Measurements from ENCODE around the gene CDK16. TPM values are rescaled to one million over a fixed set of nuclear protein-coding genes. Genes with fewer than 3 reads are reported as not detected.

CDK16 gene
- total RNA-seq, 1 donor = 91.6 TPM

- no peak overlapping the region for H3K4me3 ChIP-seq (ENCODE audit: low read depth, low read length)
- DNase-seq (ENCODE audit: low read depth) = no peak
- TF ChIP-seq, protein P1, sequence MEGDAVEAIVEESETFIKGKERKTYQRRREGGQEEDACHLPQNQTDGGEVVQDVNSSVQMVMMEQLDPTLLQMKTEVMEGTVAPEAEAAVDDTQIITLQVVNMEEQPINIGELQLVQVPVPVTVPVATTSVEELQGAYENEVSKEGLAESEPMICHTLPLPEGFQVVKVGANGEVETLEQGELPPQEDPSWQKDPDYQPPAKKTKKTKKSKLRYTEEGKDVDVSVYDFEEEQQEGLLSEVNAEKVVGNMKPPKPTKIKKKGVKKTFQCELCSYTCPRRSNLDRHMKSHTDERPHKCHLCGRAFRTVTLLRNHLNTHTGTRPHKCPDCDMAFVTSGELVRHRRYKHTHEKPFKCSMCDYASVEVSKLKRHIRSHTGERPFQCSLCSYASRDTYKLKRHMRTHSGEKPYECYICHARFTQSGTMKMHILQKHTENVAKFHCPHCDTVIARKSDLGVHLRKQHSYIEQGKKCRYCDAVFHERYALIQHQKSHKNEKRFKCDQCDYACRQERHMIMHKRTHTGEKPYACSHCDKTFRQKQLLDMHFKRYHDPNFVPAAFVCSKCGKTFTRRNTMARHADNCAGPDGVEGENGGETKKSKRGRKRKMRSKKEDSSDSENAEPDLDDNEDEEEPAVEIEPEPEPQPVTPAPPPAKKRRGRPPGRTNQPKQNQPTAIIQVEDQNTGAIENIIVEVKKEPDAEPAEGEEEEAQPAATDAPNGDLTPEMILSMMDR (IDR thresholded peaks at IDR 0.05; ENCODE audit: insufficient read depth, low read length) = no peak
Observed at GRCh38 chrX:47204970-47205369, 13.5 kb upstream of the CDK16 start.

DNA sequence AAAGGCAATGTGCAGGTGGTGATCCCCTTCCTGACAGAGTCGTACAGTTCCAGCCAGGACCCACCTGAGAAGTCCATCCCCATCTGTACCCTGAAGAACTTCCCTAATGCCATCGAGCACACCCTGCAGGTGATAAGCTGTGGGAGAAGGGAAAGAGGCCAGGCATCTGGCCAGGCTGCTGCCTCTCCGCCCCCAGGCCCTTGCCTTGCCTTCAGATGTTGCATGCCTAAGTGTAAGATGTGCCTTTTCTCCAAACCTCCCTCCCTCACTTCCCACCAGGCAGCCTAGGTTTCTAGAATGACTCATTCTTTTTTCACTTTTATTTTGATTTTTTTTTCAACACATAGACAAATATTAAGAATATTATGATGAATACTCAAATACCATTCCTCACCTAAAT, 12.2 kb upstream of the CDK16 start:
- H3K4me3 ChIP-seq (ENCODE audit: low read depth, low read length) = no peak overlapping the region
- DNase-seq (ENCODE audit: low read depth) = no peak
- TF ChIP-seq, protein P1 (IDR thresholded peaks at IDR 0.05; ENCODE audit: insufficient read depth, low read length) = no peak

GRCh38 chrX:47208108-47208507, 10.4 kb upstream of the CDK16 start:
- TF ChIP-seq, protein P1 (IDR thresholded peaks at IDR 0.05; ENCODE audit: insufficient read depth, low read length) = no peak
- H3K4me3 ChIP-seq (ENCODE audit: low read depth, low read length) = no peak overlapping the region
- DNase-seq (ENCODE audit: low read depth) = no peak

- TF ChIP-seq, protein P1 (IDR thresholded peaks at IDR 0.05; ENCODE audit: insufficient read depth, low read length) = no peak
- no peak overlapping the region for H3K4me3 ChIP-seq (ENCODE audit: low read depth, low read length)
- no peak for DNase-seq (ENCODE audit: low read depth)
Observed at GRCh38 chrX:47209508-47210238, 8.8 kb upstream of the CDK16 start.

DNA sequence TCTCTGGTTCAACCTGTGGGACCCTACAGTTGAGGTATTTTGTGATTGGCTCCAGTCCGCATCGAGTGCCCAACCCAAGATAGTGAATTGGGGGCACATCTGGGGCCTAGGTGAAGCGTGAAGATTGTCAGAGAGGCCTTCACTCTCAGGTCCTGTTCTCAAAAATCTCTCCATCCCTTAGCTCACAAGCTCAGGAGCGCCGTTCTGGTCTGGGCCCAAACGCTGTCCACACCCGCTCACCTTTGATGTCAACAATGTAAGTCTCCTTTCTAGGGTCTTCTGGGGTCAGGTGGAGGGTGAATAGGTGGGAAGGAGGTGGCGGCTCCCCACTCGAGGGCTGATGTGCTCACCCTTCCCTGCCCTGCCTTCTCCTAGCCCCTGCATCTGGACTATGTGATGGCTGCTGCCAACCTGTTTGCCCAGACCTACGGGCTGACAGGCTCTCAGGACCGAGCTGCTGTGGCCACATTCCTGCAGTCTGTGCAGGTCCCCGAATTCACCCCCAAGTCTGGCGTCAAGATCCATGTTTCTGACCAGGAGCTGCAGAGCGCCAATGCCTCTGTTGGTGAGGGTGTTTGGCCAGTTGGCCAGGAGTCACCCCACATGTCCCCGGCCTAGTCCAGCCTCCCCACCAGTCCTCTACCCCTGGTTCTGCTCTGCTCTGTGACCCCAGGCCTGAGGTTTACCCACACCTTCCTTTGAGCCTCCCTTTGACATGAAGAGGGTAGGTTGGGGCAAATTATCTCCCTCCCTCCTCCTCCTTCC, 7.6 kb upstream of the CDK16 start:
- no peak for DNase-seq (ENCODE audit: low read depth)
- H3K4me3 ChIP-seq (ENCODE audit: low read depth, low read length) = no peak overlapping the region
- TF ChIP-seq, protein P1 (IDR thresholded peaks at IDR 0.05; ENCODE audit: insufficient read depth, low read length) = no peak

DNA sequence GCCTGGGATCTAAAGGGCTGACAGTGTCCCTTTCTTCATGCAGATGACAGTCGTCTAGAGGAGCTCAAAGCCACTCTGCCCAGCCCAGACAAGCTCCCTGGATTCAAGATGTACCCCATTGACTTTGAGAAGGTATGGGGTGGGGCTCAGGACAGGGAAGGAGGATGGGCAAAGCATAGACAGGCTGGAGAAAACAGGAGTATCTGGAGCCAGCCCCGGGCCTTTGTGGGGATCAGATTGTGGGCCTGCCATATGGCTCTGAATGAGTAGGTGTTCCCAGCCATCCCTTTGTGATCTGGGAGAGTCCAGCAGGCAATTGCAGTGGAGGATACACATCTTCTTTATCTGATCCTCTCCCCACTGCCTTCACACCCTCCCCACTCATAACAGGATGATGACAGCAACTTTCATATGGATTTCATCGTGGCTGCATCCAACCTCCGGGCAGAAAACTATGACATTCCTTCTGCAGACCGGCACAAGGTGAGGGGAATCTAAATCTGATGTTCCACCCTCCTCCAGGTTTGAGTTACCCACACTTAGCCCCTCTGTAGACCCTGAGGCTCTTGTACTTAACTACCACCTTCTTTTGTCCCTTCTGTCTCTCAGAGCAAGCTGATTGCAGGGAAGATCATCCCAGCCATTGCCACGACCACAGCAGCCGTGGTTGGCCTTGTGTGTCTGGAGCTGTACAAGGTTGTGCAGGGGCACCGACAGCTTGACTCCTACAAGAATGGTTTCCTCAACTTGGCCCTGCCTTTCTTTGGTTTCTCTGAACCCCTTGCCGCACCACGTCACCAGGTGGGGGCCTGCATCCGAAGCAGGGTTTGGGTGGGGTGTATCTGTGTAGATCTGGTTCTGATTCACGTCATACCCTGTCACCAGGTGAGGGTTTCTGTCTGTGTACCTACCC, 5.8 kb upstream of the CDK16 start:
- H3K4me3 ChIP-seq (ENCODE audit: low read depth, low read length) = no peak overlapping the region
- DNase-seq (ENCODE audit: low read depth) = no peak
- TF ChIP-seq, protein P1 (IDR thresholded peaks at IDR 0.05; ENCODE audit: insufficient read depth, low read length) = no peak

Data from fibroblast of the aortic adventitia (primary cell).